ENCODE results near the gene KANTR. TPM values are rescaled to one million over a fixed set of nuclear protein-coding genes. Genes with fewer than 3 reads are reported as not detected.

KANTR gene
- total RNA-seq, 1 donor from 2014 or later: 35.8 TPM

- Histone ChIP-seq H3K4me1 (no peaks in the 10 kb centered on the region), H3K9me3 (no peaks in the 10 kb centered on the region), H3K27ac (no peak overlapping the region), H3K27me3 (no peaks in the 10 kb centered on the region), H3K4me3 (no peak overlapping the region), H3K36me3 (no peaks in the 10 kb centered on the region)
- TF ChIP-seq CTCF (IDR thresholded peaks at IDR 0.05): no peak
- TF ChIP-seq POLR2A (IDR thresholded peaks at IDR 0.05): no peak
- TF ChIP-seq POLR2AphosphoS5 (IDR thresholded peaks at IDR 0.05; ENCODE audit: insufficient read depth in 1 of 2, low read depth in 1 of 2): no peak
- intact Hi-C loops (cut with DNase I): no loop called here
- DNase-seq (ENCODE audit: extremely low spot score in 2 of 2): no peak
Observed at GRCh38 chrX:53116101-53116500, 22.2 kb downstream of the KANTR start.

GRCh38 chrX:53122013-53122412, 28.1 kb downstream of the KANTR start:
- Histone ChIP-seq H3K36me3 (no peaks in the 10 kb centered on the region), H3K27ac (no peak overlapping the region), H3K27me3 (no peaks in the 10 kb centered on the region), H3K4me1 (no peaks in the 10 kb centered on the region), H3K4me3 (no peak overlapping the region), H3K9me3 (no peaks in the 10 kb centered on the region)
- TF ChIP-seq POLR2A (IDR thresholded peaks at IDR 0.05) (no peak), CTCF (IDR thresholded peaks at IDR 0.05) (no peak), POLR2AphosphoS5 (IDR thresholded peaks at IDR 0.05; ENCODE audit: insufficient read depth in 1 of 2, low read depth in 1 of 2) (no peak)
- DNase-seq (ENCODE audit: extremely low spot score in 2 of 2): no peak
- intact Hi-C loops (cut with DNase I): no loop called here

- no peaks in the 10 kb centered on the region for H3K36me3 ChIP-seq
- H3K9me3 ChIP-seq: no peaks in the 10 kb centered on the region
- no peaks in the 10 kb centered on the region for H3K4me1 ChIP-seq
- TF ChIP-seq POLR2AphosphoS5 (IDR thresholded peaks at IDR 0.05; ENCODE audit: insufficient read depth in 1 of 2, low read depth in 1 of 2) (no peak), CTCF (IDR thresholded peaks at IDR 0.05) (no peak), POLR2A (IDR thresholded peaks at IDR 0.05) (no peak)
- no peak overlapping the region for H3K27ac ChIP-seq
- no peak for DNase-seq (ENCODE audit: extremely low spot score in 2 of 2)
- intact Hi-C loops (cut with DNase I): no loop called here
- H3K27me3 ChIP-seq: no peaks in the 10 kb centered on the region
- H3K4me3 ChIP-seq: no peak overlapping the region
Observed at GRCh38 chrX:53125506-53125905, 31.6 kb downstream of the KANTR start.

GRCh38 chrX:53126377-53126776, 32.4 kb downstream of the KANTR start:
- Histone ChIP-seq H3K36me3 (no peaks in the 10 kb centered on the region), H3K4me3 (no peak overlapping the region), H3K9me3 (no peaks in the 10 kb centered on the region), H3K27me3 (no peaks in the 10 kb centered on the region), H3K4me1 (no peaks in the 10 kb centered on the region), H3K27ac (no peak overlapping the region)
- DNase-seq (ENCODE audit: extremely low spot score in 2 of 2): no peak
- TF ChIP-seq POLR2AphosphoS5 (IDR thresholded peaks at IDR 0.05; ENCODE audit: insufficient read depth in 1 of 2, low read depth in 1 of 2): no peak
- TF ChIP-seq CTCF (IDR thresholded peaks at IDR 0.05): no peak
- no peak for TF ChIP-seq POLR2A (IDR thresholded peaks at IDR 0.05)
- intact Hi-C loops (cut with DNase I): no loop called here

- H3K27ac ChIP-seq: no peak overlapping the region
- TF ChIP-seq POLR2AphosphoS5 (IDR thresholded peaks at IDR 0.05; ENCODE audit: insufficient read depth in 1 of 2, low read depth in 1 of 2): no peak
- no peak for TF ChIP-seq CTCF (IDR thresholded peaks at IDR 0.05)
- no peak for TF ChIP-seq POLR2A (IDR thresholded peaks at IDR 0.05)
- intact Hi-C loops (cut with DNase I): no loop called here
Observed at GRCh38 chrX:53128097-53128749, 34.3 kb downstream of the KANTR start.

More at GRCh38 chrX:53128097-53128749, 34.3 kb downstream of the KANTR start:
- Histone ChIP-seq H3K27me3 (no peaks in the 10 kb centered on the region), H3K4me1 (no peaks in the 10 kb centered on the region), H3K36me3 (no peaks in the 10 kb centered on the region), H3K9me3 (no peaks in the 10 kb centered on the region), H3K4me3 (no peak overlapping the region)
- DNase-seq (ENCODE audit: extremely low spot score in 2 of 2): no peak
